ENCODE measurements around the gene TBC1D5.
"Not testable (repeated sequence)": the region's sequence is repeated elsewhere in the genome, so short reads cannot be mapped to it uniquely, and the experiment has no call there.

Gene TBC1D5

GRCh38 chr3:17749281-17749680 lies 6.8 kb upstream of the TBC1D5 start:
- DNase-seq = peak in 1 of 5 donors; percentile 33

GRCh38 chr3:17747890-17748247 lies 5.4 kb upstream of the TBC1D5 start:
- DNase-seq = no peak

GRCh38 chr3:17747174-17747889 lies 4.9 kb upstream of the TBC1D5 start:
- DNase-seq = peak in 1 of 5 donors; percentile 23

DNA sequence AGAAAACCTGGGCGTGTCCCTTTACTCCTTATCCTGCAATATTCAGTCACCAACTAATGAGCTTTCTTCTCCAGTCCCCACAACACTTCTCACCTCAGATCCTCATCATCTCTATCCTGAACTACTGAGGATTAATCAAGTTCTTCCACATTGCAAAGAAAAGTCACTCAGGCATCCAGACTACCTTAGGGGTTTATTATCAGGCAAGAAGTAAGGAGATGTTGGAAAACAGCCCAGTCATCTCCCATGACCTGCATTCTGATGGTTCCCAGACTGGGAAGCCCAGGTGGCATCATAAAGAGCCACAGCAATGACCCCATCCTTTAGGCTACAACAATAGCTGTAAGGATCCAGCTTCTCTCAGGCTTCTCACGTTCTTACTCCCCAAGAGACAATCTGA lies 3.5 kb upstream of the TBC1D5 start:
- no peak for DNase-seq

DNA sequence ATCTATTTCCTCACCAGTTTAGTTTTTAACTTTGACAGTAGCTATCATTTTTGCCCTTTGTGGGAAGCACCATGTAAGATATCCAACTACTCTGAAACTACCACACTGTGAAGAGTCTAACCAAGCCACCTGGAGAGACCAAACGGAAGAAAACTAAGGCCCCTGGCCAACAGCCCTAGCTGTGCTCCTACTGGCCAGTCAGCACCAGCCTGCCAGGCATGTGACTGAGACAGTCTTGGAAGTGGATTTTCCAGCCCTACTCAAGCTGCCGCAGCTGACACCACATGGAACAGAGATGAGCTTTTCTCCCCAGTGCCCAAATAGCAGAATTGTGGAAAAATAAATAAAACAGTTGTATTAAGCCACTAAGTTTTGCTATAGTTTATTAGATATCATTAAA lies 2.9 kb upstream of the TBC1D5 start:
- no peak for DNase-seq

- no peak for DNase-seq
These were observed 2.3 kb upstream of the TBC1D5 start for GRCh38 chr3:17744693-17745092.

GRCh38 chr3:17743658-17743995 lies 1.2 kb upstream of the TBC1D5 start:
- no peak for DNase-seq

DNA sequence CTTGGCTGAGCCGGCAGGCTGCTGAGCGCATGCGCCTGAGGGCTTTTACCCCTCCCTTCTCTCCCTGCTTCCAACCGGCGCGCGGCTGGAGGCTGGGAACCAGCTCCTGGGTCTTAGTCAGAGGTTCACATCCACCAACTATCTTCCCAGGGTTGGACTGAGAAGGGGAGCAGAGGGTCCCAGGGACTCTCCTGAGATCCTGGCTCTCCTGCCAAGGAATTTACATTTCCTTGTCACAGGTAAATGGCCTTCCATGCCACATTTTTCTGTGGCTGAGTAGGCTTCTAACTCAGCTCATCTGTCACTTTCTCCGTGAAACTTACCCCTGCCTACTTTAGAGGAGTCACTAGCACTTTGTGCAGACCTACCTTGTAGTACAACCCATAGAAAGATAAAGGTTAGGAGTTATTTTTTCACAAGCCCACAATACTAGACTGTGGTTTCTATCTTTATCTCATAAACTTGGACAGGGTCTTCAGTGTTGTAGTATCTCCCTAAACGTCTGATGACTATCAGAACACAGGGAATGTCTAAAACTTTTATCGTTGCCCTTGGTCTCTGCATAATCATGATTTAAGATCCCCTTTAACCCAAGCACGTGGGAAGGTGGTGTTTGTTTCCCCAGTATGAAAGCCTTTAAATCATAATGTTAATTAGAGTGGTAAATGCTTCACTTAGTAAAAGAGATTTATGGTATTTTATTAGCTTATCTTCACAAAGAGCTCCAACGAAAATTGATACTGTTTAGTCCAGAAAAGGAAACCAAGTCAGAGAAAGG lies 638 bp upstream of the TBC1D5 start:
- DNase-seq = no peak

DNA sequence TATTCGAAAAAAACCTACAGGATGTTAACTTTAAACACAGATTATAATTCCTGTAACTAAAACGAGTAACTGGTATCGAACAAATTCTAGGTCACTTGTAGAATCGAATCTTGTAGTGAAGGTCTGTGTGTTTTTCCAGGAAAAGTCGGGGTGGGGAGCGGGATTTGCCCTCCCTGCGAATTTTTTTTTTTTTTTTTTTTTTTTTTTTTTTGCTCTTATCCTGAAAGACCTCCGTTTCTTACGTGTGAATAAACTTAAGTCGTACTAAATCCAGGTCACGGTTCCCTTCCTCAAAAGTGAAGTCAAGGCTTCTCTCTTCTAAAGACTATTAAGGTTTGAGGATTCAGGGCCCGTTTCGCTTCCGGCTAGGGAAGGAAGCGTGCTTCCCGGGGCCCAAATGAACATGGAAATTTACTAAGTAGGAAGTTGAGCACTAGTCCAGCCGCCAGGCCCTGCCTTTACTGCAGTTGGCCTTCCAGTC lies 770 bp downstream of the TBC1D5 start:
- no peak for DNase-seq

GRCh38 chr3:17740721-17741141 lies 1.7 kb downstream of the TBC1D5 start:
- DNase-seq = no peak

- no peak for DNase-seq
These were observed 3.5 kb downstream of the TBC1D5 start for GRCh38 chr3:17738921-17739320.

GRCh38 chr3:17738219-17738618 lies 4.2 kb downstream of the TBC1D5 start:
- DNase-seq = no peak

DNA sequence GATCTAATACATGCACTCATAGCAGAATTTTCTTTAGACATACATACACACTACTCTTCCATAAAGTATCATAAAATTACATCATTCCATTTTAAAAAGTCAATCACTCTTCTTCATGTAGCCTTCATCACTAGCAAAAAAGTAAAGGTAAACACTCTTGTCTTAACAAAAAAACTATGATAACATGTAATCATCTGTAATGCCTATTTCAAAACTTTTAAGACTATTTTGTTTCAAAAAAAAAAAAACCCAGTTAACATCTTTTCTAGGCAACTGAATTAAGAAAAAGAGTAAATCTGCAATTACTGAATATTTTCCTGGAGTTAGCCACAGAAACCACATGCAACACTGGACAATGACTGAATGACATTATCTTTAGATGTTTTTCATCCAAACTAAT lies 4.8 kb downstream of the TBC1D5 start:
- DNase-seq = no peak

GRCh38 chr3:17735362-17735761 lies 7.1 kb downstream of the TBC1D5 start:
- DNase-seq = not testable (repeated sequence)

GRCh38 chr3:17733768-17734167 lies 8.7 kb downstream of the TBC1D5 start:
- DNase-seq = no peak

DNA sequence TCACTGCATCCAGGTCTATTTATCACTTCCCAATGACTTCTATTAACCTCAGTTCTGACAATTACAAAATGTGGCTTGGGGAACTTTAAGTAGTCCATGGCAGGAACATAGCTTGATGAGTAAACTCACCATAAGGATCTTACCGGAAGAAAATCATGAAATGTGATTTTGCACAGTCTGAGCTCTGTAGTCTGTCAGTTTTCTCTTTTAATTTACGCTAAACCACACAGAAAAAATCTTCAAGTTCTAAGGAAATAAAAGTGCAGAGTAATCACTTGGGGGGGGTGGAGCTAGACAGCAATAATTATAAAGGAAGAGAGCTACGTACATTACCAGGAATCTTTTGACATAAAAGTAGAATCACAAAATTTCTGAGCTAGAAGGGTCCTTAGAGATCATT lies 9.2 kb downstream of the TBC1D5 start:
- no peak for DNase-seq

DNA sequence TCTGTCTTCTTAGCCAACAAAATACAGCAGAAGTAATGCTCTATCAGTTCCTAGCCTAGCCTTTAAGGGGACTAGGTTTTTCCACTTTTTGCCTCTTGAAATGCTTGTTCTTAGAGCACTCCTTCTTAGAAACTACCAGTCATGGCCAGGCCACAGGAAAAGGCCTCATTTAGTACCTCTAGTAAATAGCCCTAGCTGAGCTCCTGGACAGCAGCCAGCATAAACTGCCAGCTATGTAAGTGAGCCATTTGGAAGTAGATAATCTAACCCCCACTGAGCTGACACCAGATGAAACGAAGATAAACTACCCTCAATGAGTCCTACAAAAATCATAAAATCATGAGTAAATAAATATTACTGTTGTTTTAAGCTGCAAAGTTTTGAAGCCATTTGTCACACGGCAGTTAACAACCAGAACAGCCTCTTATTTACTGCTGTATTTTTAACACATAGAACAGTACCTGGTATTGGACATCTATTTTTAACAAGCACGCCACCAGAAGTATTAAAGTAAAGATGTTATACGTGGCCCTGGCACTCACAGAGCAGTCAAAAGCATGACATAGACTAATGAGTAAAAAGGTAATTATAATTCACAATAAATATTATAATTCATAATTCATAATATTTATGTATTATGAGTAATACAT lies 12.0 kb downstream of the TBC1D5 start:
- DNase-seq = no peak

DNA sequence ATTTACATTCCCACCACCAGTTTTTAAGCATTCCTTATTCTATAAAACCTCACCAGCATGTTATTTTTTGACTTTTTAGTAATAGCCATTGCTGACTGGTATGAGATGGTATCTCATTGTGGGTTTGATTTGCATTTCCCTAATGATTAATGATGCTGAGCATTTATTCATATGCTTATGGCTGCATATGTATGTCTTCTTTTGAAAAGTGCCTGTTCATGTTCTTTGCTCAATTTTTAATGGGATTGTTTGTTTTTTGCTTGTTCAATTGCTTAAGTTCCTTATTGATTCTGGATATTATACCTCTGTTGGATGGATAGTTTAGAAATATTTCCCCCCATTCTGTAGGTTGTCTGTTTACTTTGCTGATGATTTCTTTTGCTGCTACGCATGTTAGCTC lies 16.1 kb downstream of the TBC1D5 start:
- DNase-seq = no peak

GRCh38 chr3:17725844-17726243 lies 16.6 kb downstream of the TBC1D5 start:
- not testable (repeated sequence) for DNase-seq

DNA sequence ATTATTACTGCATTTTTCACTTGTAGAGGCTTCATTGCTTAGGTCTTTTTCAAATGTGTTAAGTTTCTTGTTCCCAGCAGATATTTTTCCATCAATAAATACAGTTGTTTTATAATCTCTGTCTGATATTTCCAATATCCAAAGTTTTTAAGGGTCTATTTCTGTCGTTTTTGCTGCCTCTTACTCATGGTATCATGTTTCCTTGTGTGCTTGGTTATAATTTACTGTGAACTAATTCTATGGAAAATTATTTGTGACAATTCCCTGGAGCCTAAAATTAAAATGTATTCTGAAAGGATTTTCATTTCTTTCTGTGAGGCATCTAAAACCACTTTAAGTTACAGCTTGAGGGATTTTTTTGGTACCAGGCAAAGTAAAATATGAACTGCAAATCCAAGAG lies 17.5 kb downstream of the TBC1D5 start:
- DNase-seq = no peak

GRCh38 chr3:17724122-17724521 lies 18.3 kb downstream of the TBC1D5 start:
- no peak for DNase-seq

GRCh38 chr3:17717411-17717810 lies 25.0 kb downstream of the TBC1D5 start:
- DNase-seq = no peak

DNA sequence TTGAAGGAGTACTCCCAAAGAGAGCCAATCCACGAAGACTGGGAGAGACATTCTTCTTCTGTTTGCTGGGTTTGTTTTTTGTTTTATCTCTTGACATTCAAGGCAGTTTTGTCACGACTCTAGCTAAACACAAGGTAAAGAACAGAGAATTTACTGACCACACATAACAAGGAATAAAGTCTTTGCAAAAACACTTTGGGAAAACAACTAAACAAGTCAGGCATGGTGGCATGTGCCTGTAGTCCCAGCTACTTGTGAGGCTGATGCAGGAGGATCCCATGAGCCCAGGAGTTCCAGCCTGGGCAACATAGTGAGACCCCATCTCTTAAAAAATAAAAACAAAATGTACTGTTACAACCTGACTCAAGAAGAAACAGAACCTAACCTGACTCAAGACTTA lies 28.0 kb downstream of the TBC1D5 start:
- DNase-seq = no peak

- no peak for DNase-seq
These were observed 33.1 kb downstream of the TBC1D5 start for GRCh38 chr3:17709236-17709810.

Measured in T-helper 1 cell (primary cell).